H1 (cell line): Measurements from ENCODE around the gene MPPE1.

Source experiments
- EP300 ChIP-seq, 2 experiments: IDR thresholded peaks; 1 replicate in 1 of 2; 2 replicates in 1 of 2; pipeline ENCODE4 v1.6.1; 2011 to 2012; ENCODE audit warnings: low read depth in 2 of 2, low read length in 2 of 2, mild to moderate bottlenecking in 2 of 2, borderline replicate concordance in 1 of 2, inconsistent platforms in 1 of 2, moderate library complexity in 1 of 2
- EZH2 ChIP-seq: fragments of 200-600 bp; sonication (generic); IDR thresholded peaks from 2 replicates; pipeline ENCODE4 v1.7.1; 2012; ENCODE audit warnings: low read depth, mild to moderate bottlenecking, moderate library complexity, low read length, inconsistent platforms; ENCODE audit not compliant: severe bottlenecking
- GABPA ChIP-seq: IDR thresholded peaks from 2 replicates; pipeline ENCODE4 v1.6.1; 2011; ENCODE audit warnings: mild to moderate bottlenecking, low read length, moderate library complexity, borderline replicate concordance; ENCODE audit not compliant: insufficient read depth
- HDAC6 ChIP-seq: IDR thresholded peaks from one replicate; pipeline ENCODE4 v1.7.1; 2012; ENCODE audit warnings: low read depth, mild to moderate bottlenecking, inconsistent platforms, low read length, moderate library complexity
- TAF1 ChIP-seq: IDR thresholded peaks from 2 replicates; pipeline ENCODE4 v1.6.1; 2011; ENCODE audit warnings: mild to moderate bottlenecking, low read depth, low read length
- TBP ChIP-seq: IDR thresholded peaks from 2 replicates; pipeline ENCODE4 v1.6.1; 2011; ENCODE audit warnings: low read depth, low read length, improper control_type of control experiment
- TF ChIP-seq, protein P1 (sequence below), 3 experiments: IDR thresholded peaks; 1 replicate in 2 of 3; 2 replicates in 1 of 3; pipeline versions ENCODE4 v1.5.1 to v1.6.1; 2011; ENCODE audit warnings: low read length in 3 of 3, mild to moderate bottlenecking in 3 of 3, inconsistent platforms in 2 of 3, low read depth in 1 of 3, moderate library complexity in 1 of 3; ENCODE audit not compliant: insufficient read depth in 1 of 3; ENCODE audit errors: control extremely low read depth in 1 of 3

- TF ChIP-seq, protein P1, sequence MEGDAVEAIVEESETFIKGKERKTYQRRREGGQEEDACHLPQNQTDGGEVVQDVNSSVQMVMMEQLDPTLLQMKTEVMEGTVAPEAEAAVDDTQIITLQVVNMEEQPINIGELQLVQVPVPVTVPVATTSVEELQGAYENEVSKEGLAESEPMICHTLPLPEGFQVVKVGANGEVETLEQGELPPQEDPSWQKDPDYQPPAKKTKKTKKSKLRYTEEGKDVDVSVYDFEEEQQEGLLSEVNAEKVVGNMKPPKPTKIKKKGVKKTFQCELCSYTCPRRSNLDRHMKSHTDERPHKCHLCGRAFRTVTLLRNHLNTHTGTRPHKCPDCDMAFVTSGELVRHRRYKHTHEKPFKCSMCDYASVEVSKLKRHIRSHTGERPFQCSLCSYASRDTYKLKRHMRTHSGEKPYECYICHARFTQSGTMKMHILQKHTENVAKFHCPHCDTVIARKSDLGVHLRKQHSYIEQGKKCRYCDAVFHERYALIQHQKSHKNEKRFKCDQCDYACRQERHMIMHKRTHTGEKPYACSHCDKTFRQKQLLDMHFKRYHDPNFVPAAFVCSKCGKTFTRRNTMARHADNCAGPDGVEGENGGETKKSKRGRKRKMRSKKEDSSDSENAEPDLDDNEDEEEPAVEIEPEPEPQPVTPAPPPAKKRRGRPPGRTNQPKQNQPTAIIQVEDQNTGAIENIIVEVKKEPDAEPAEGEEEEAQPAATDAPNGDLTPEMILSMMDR (IDR thresholded peaks at IDR 0.05; ENCODE audit: control extremely low read depth in 1 of 3, insufficient read depth in 1 of 3, low read depth in 1 of 3, low read length in 3 of 3) = no peak
- TF ChIP-seq EZH2 (no peak), HDAC6 (no peak), TAF1 (no peak), EP300 (IDR thresholded peaks at IDR 0.05; ENCODE audit: borderline replicate concordance in 1 of 2, low read depth in 2 of 2, low read length in 2 of 2) (no peak), TBP (no peak), GABPA (no peak)
Measured at GRCh38 chr18:11955239-11956029, 47.3 kb upstream of the MPPE1 start.
